Ammon's horn (tissue), 1 donor: Measurements from ENCODE around the gene ISL2.

Experiments
- DNase-seq: peaks from one replicate; pipeline ENCODE4 v3.0.0-alpha.2; 2016; ENCODE audit warnings: low spot score

ISL2 gene

GRCh38 chr15:76327191-76328105 is 9.1 kb upstream of the ISL2 start:
- no peak for DNase-seq

DNA sequence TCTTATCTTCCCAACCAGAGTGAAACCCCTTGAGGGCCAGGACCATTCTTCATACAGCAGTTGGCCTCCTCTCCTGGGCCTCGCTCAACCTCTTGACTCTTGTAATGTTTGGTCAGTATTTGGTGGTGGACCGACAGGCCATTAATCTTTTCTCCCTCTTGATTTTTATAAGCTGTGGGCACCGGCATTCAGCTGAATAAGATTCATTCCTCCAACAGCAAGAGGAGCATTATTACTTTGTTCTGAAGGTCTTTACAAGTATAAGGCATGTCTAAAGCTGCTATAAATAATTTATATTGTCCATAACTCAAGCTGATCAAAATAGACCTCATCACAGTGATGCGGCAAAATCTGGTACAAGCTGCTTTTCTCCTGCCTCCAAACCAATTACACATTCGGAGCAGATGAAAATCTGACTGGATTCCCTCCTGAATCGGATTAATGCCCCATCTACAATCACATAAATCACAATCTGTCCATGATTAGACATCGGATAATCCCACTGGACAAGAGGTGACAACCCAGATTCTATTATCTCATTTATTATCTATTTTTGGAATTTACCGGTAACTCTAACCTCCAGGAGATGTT is 8.4 kb upstream of the ISL2 start:
- DNase-seq: no peak

DNA sequence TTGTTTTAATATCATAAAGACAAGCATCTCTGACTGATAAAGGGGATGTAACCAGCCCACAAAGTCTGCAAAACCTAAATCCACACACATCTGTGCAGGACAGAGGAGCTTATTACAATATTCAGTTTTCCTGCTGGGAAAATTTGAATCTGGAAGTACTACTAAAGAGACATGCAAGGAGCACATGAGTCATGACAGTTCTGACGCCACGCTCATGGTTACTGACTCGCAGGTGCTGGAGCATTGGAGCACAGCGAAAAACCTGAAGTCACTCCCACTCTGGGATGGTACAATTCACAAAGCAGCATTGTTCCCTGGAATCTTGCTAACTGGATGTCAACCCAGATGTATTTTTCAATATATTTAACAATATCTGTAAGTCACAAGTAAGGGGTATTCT is 7.6 kb upstream of the ISL2 start:
- no peak for DNase-seq

GRCh38 chr15:76330080-76330680 is 6.4 kb upstream of the ISL2 start:
- no peak for DNase-seq

DNA sequence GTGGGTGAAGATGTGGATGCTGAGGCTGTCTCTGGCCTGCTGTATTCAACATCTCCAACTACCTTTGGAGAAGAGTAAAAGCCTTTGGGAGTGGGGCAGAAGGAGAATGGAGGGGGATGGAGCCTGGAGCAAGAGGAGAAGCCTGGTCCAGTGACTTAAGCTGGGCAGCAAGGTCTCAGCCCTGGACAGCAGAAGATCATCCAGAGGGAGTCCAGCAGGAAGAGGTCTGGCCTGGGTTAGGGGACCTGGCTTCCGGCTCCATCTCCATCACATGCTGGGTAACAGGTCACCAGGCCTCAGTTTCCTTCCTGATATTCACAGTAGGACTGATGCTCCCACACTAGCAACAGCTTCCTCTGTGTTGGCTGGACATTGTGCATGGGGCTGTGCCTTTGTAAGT is 3.8 kb upstream of the ISL2 start:
- no peak for DNase-seq

DNA sequence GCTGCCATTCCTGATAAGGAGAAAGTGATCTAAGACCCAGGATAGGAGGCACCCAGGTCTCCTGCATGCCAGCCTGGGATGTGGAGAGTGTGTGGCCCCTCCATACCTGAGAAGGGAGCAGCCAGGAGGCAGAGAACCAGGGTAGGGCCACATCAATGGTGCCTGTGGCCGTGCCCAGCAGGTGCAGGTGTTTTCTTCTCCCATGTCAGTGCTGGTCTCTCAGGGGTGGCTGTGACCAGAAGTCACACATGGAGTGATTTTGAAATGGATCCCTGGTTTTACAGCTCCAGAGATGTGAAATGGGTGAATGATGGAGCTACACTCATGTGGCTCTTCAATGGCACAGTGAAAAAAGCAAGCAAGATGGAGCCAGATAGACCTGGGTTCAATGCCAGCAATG is 3.3 kb upstream of the ISL2 start:
- no peak for DNase-seq

DNA sequence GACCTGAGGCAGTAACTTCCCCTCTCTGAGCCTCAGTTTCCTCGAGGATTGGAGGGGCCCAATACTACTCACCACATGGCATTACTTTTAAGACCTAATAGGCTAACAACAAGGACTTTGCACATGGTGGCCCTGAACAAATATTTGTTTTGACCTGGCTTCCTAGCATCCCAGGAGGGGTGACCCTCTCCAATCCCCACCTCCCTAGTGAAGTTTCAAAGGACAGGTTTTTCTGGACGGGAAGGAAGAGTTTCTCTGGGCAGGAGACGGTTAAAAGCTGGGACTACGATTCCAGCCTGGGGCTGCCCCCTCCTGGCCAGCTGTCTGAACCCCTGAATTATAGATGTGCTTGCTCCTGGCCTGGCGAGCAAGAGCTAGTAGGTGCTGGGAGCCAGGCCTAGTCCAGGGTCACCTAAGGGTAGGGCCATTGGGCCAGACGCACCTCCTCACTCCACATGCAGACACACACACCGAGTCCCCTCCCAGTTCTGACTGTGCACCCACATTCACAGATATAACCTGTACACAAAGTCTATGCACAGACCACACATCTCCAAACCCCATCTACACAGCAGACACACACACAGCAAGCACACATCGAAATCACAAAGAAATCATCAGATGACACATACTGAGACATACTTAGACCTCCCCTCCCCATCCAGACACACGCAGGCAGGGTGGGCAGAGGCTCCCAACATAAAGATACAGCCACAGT is 2.7 kb upstream of the ISL2 start:
- DNase-seq: no peak

- no peak for DNase-seq
Observed at GRCh38 chr15:76334438-76335306, 1.9 kb upstream of the ISL2 start.

DNA sequence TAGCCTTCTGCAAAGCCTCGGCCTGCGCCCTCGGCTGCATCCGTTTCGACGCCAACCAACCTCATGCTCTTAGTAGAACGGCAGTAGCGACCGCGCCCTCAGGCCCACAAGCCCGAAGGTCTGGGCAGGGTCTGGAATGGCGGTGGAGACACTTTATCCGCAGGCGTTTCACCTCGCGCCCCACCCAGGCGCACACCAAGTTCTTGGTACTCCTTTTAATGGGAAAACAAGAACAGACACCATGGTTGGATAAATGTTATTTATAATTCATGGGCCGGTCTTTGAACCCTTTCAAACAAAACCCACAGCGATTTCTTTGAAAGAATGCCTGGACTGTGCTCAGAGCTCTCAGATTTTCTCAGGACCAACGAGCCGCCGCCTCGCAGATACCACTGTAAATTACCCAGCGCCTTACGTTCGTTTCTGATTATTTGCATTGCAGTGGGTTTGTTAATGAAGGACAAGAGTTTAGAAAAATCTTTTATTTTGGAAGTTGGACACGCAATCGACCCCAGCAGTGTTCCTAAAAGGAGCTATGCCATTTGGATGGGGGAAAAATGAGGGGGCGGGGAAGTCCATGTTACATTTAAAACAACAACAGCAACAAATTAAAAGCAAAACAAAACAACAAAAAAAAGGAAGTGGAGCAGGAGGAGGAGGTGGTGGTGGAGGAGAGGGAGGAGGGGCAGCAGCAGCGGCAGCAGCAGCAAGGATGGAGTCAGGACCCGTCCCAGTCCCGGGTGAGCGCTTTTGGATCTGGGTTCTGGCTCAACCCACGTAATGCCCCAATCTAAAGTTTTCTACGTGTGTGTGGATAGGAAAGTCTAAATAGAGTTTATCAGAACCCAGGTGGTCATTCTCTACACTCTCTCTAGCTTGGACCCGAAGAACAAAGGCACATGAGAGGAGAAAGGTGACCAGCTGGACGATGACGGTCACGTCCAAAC is 993 bp upstream of the ISL2 start:
- DNase-seq: no peak

DNA sequence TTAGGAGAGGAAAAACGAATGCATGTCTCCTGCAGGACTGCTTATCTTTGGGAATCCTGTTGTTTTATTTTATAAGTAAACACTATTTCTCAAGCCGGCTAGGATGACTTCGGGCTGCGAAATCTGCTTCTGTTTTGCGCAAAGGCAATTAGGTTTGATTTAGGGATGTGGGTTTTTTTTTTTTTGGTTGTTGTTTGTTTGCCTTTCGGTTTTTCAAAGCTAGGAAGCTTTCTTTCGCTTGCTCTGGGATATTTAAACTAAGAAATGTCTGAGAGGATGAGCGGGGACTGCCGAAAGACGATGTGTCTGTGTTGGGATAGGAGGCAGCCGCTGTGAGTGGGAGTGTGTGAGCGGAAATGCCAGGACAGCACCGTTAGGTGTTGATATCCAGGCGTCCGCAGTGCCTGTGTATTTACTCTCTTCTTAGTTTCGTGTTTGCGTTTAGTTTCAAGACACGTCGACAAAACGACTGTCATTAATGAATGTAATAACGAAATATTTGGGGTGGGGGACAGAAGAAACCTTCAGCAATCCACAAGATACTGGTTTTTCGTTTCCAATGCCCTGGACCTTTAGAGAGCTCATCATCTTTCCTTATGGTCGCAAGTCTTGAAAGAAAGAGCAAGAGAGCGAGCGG is 604 bp downstream of the ISL2 start:
- DNase-seq: no peak

GRCh38 chr15:76337696-76338485 is 1.3 kb downstream of the ISL2 start:
- no peak for DNase-seq

- DNase-seq: no peak
Observed at GRCh38 chr15:76338486-76339304, 2.1 kb downstream of the ISL2 start.

- no peak for DNase-seq
Observed at GRCh38 chr15:76339305-76340197, 3.0 kb downstream of the ISL2 start.

GRCh38 chr15:76340198-76340802 is 3.7 kb downstream of the ISL2 start:
- no peak for DNase-seq

- DNase-seq: no peak
Observed at GRCh38 chr15:76340803-76341365, 4.3 kb downstream of the ISL2 start.

- DNase-seq: no peak
Observed at GRCh38 chr15:76341366-76342057, 4.9 kb downstream of the ISL2 start.
